Colonic mucosa (tissue), 4 donors: ENCODE results near the gene PDHB. TPM values are rescaled to one million over a fixed set of nuclear protein-coding genes. Genes with fewer than 3 reads are reported as not detected.

Experiments used
- DNase-seq: peaks from one replicate; pipeline ENCODE4 v3.0.0-alpha.2; 2020
- H3K27ac ChIP-seq: fragments of 200-600 bp; one replicate; pipeline ENCODE4 v1.8.0; 2021
- H3K27me3 ChIP-seq: fragments of 200-600 bp; one replicate; pipeline ENCODE4 v1.8.0; 2021
- H3K36me3 ChIP-seq: fragments of 200-600 bp; one replicate; pipeline ENCODE4 v1.8.0; 2021
- H3K4me1 ChIP-seq: fragments of 200-600 bp; one replicate; pipeline ENCODE4 v1.8.0; 2021; ENCODE audit warnings: mild to moderate bottlenecking
- H3K4me3 ChIP-seq: fragments of 200-600 bp; one replicate; pipeline ENCODE4 v1.8.0; 2021
- H3K9ac ChIP-seq, 2 donors: one replicate each; pipeline ENCODE4 v1.7.0; 2013; ENCODE audit warnings: control low read depth in 2 of 2, low read depth in 2 of 2, low read length in 2 of 2
- H3K9me3 ChIP-seq: fragments of 200-600 bp; one replicate; pipeline ENCODE4 v1.8.0; 2021
- CTCF ChIP-seq: fragments of 200-600 bp; IDR thresholded peaks from one replicate; pipeline ENCODE4 v1.8.0; 2022; ENCODE audit warnings: antibody characterized with exemption, mild to moderate bottlenecking
- intact Hi-C: fragments of 100-400 bp; cut with DNase I; formaldehyde crosslinking; loops from one replicate; pipeline ENCODE4 v1.14.1; 2022
- total RNA-seq, 2 donors: library from RNA; stranded (reverse); fragmentation: NEBNext Ultra II Directional in 1 of 2; extraction: Animal tissue kit (Norgen Biotek cat#: 25700) in 1 of 2; gene quantifications; one replicate each; pipeline ENCODE4 v1.2.1, GENCODE V29; 2021
- donor health status: healthy.
- donor health status: DM: no; HTN: no; CAD: no.
- donor health status: DM: no; HTN: no; CAD: no.

The PDHB gene
- total RNA-seq, 2 donors from 2014 or later, result 66.9 to 87.4 TPM

DNA sequence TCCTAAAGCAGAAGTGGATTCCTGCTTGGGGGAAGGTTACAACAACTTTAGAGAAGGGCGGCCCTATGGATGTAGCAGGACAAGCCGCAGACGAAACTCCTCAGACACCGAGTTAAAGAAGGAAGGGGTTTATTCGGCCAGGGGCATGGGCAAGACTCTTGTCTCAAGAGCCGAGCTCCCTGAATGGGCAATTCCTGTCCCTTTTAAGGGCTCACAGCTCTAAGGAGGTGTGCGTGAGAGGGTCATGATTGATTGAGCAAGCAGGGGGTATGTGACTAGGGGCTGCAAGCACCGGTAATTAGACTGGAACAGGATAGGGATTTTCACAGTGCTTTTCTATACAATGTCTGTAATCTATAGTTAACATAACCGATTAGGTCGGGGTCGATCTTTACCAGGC is 879 bp upstream of the PDHB start:
- H3K36me3 ChIP-seq, result peaks cover 1% of the 10 kb centered on the region
- H3K9me3 ChIP-seq, result no peaks in the 10 kb centered on the region
- H3K4me1 ChIP-seq, result peaks cover 4% of the 10 kb centered on the region
- DNase-seq, result no peak
- intact Hi-C loops, result loop anchor here (5.0 kb wide), 1 partner anchor 58 kb away; the partner anchor contains the start of gene KCTD6
- H3K9ac ChIP-seq, result no peak overlapping the region
- TF ChIP-seq CTCF, result no peak
- no peak overlapping the region for H3K4me3 ChIP-seq
- H3K27me3 ChIP-seq, result no peaks in the 10 kb centered on the region
- peak overlapping the region; percentile 85 for H3K27ac ChIP-seq

DNA sequence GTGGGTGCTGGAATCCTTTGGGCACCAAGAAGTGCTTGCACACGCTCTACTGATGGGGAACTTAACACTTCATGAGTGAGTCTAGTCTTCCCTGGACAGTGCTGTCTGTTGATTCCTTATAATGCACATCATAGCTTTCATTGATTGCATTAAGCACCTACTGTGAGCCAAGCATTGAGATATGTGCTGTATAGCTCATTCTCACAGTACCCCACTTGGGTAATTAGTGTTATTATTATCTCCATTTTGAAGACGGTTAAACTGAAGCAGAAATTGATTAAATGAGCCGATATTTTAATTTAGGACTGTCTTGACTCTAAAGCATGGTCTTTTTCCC is 504 bp upstream of the PDHB start:
- Histone ChIP-seq H3K27me3 (no peaks in the 10 kb centered on the region), H3K36me3 (peaks cover 4% of the 10 kb centered on the region), H3K4me3 (peak overlapping the region; percentile 82), H3K27ac (peak overlapping the region; percentile 85), H3K9ac (no peak overlapping the region), H3K9me3 (no peaks in the 10 kb centered on the region), H3K4me1 (peaks cover 4% of the 10 kb centered on the region)
- intact Hi-C loops, result loop anchor here (5.0 kb wide), 1 partner anchor 58 kb away; the partner anchor contains the start of gene KCTD6
- no peak for DNase-seq
- TF ChIP-seq CTCF, result no peak

DNA sequence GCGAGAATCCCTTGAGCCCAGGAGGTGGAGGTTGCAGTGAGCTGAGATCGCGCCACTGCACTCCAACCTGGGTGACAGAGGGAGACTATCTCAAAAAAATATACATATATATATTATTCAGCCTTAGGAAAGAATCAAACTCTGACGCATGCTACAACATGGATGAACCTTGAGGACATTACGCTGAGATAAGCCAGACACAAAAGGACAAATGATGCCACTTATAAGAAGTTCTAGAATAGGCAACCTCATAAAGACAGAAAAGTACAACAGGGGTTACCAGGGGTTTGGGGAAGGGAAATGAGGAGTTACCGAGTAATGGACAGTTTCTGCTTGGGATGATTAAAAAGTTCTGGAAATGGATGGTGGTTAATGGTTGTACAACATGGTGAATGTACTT is 727 bp downstream of the PDHB start:
- intact Hi-C loops, result loop anchor here (5.0 kb wide), 1 partner anchor 59 kb away; the partner anchor contains the start of gene KCTD6
- H3K4me3 ChIP-seq, result peak overlapping the region; percentile 82

DNA sequence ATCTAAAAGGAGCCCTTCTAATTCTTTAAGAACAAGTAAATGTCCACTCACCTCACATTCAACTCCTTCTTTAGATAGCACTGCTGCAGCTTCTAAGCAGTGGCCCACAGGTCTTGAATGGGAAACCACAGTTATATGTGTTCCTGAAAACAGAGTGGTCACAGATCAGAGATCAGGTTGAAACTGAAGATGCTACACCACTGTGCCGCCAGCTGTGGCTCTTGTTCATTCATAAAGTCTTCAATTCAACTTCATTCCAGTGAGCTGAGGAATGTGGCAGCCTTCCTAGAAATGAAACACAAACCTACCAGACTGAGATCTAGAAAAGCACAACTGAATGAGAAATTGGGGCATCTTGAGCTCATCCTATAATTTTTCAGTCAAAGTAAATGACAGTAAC is 4.0 kb downstream of the PDHB start:
- Histone ChIP-seq H3K9ac (no peak overlapping the region), H3K36me3 (peaks cover 15% of the 10 kb centered on the region), H3K4me1 (peaks cover 4% of the 10 kb centered on the region), H3K27me3 (no peaks in the 10 kb centered on the region), H3K27ac (no peak overlapping the region), H3K4me3 (no peak overlapping the region), H3K9me3 (no peaks in the 10 kb centered on the region)
- DNase-seq, result no peak
- intact Hi-C loops, result loop anchor here (5.0 kb wide), 1 partner anchor 63 kb away; the partner anchor contains the start of gene KCTD6
- TF ChIP-seq CTCF, result no peak

More for the DNA sequence above, 727 bp downstream of the PDHB start:
- no peak for TF ChIP-seq CTCF
- Histone ChIP-seq H3K36me3 (peaks cover 12% of the 10 kb centered on the region), H3K27ac (peak overlapping the region; percentile 85), H3K9me3 (no peaks in the 10 kb centered on the region), H3K27me3 (no peaks in the 10 kb centered on the region), H3K9ac (peak overlapping the region; percentile 60 to 85), H3K4me1 (peaks cover 4% of the 10 kb centered on the region)
- DNase-seq, result no peak

DNA sequence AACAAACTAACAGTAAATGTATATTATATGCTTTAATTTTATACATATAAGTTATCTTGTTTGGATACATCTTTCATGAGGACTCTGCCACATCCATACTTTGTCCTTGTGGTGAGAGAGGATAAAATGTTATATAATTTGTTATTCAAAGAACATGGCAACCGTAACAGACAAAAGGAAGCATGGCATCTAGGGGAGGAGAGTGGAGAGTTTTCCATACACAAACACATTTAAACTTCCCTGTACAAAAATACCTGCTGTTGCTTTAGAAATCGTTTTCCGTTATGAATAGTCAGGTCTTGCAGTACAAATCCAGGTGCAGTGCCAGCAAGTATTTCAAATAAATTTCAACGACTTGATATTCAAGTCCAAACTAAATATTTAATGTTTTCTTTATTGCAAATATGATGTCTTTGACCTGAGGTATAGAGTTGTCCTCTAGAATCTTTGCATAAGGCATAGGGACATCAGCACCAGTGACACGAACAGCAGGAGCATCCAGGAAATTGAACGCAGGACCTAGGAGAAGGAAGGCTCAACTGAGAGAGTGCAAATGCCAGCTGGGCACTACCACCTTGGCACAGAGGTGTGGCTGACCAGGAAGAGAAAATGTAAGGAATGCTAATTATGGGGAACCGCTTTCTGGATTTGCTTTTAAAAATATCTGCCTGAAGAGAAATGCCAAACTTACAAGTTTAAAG is 5.8 kb downstream of the PDHB start:
- no peaks in the 10 kb centered on the region for H3K9me3 ChIP-seq
- H3K9ac ChIP-seq, result no peak overlapping the region
- no peak overlapping the region for H3K4me3 ChIP-seq
- no peak for DNase-seq
- peaks cover 15% of the 10 kb centered on the region for H3K36me3 ChIP-seq
- H3K4me1 ChIP-seq, result peaks cover 4% of the 10 kb centered on the region
- H3K27me3 ChIP-seq, result no peaks in the 10 kb centered on the region
- no peak for TF ChIP-seq CTCF
- intact Hi-C loops, result no loop called here
- no peak overlapping the region for H3K27ac ChIP-seq
